H1 (cell line): Measurements from ENCODE around the gene TMEM140. TPM values are rescaled to one million over a fixed set of nuclear protein-coding genes. Genes with fewer than 3 reads are reported as not detected.

Experiments used
- CTCF ChIA-PET: fragments of 300-600 bp; sonication (Branson Sonifier 250); formaldehyde crosslinking; loops from one replicate; lab custom pipeline; 2021; ENCODE audit not compliant: partially characterized antibody; lab: Charles Lee
- POLR2A ChIA-PET: fragments of 300-600 bp; sonication (Branson Sonifier 250); formaldehyde crosslinking; loops from one replicate; lab custom pipeline; 2021; ENCODE audit warnings: inconsistent platforms; ENCODE audit not compliant: partially characterized antibody; lab: Charles Lee
- DNase-seq, 2 experiments: peaks; one replicate each; pipeline versions ENCODE4 v3.0.0 to v3.0.0-alpha.2; 2010 to 2022; ENCODE audit warnings: low spot score in 2 of 2, low read depth in 1 of 2, mixed read lengths in 1 of 2
- FAIRE-seq: peaks from 2 replicates; lab custom pipeline; 2011; peaks lifted over from hg19 to GRCh38; lab: Jason Lieb, UNC
- H2AFZ ChIP-seq: 2 replicates; pipeline ENCODE4 v1.8.1; 2012; ENCODE audit warnings: low read length, inconsistent platforms
- H2AK5ac ChIP-seq: 2 replicates; pipeline ENCODE4 v1.6.1; 2013; ENCODE audit warnings: low read depth, low read length
- H2BK120ac ChIP-seq: replicated peaks from 2 replicates; pipeline ENCODE3; 2013; ENCODE audit warnings: low read depth, low read length, inconsistent platforms
- H2BK12ac ChIP-seq: 2 replicates; pipeline ENCODE4 v1.6.1; 2013; ENCODE audit warnings: low read depth, low read length
- H2BK15ac ChIP-seq: 2 replicates; pipeline ENCODE4 v1.6.1; 2013; ENCODE audit warnings: low read length
- H2BK20ac ChIP-seq: 2 replicates; pipeline ENCODE4 v1.6.1; 2013; ENCODE audit warnings: low read length
- H2BK5ac ChIP-seq: 2 replicates; pipeline ENCODE4 v1.6.1; 2013; ENCODE audit warnings: low read depth, low read length
- H3K14ac ChIP-seq: 2 replicates; pipeline ENCODE4 v1.6.1; 2013; ENCODE audit warnings: inconsistent platforms; ENCODE audit not compliant: insufficient read length
- H3K18ac ChIP-seq: 2 replicates; pipeline ENCODE4 v1.6.1; 2013; ENCODE audit warnings: low read length; ENCODE audit errors: extremely low read depth
- H3K23ac ChIP-seq: 2 replicates; pipeline ENCODE4 v1.6.1; 2013; ENCODE audit warnings: inconsistent platforms; ENCODE audit not compliant: insufficient read length
- H3K23me2 ChIP-seq: 2 replicates; pipeline ENCODE4 v1.6.1; 2013; ENCODE audit warnings: low read depth, low read length
- H3K27ac ChIP-seq: 2 replicates; pipeline ENCODE4 v1.6.1; 2011; ENCODE audit warnings: low read depth, low read length, inconsistent platforms
- H3K27me3 ChIP-seq, 4 experiments: replicated peaks in 1 of 4; 1 replicate in 1 of 4; 2 replicates in 3 of 4; pipeline versions ENCODE4 v1.6.1 to v1.8.1; 2011 to 2013; ENCODE audit warnings: low read length in 3 of 4, mild to moderate bottlenecking in 3 of 4, inconsistent platforms in 2 of 4, mixed read lengths in 2 of 4, moderate library complexity in 1 of 4; ENCODE audit not compliant: control insufficient read depth in 3 of 4, insufficient read depth in 3 of 4; ENCODE audit errors: extremely low read depth in 1 of 4
- H3K36me3 ChIP-seq, 4 experiments: 2 replicates each; pipeline versions ENCODE4 v1.6.1 to v1.8.1; 2011 to 2013; ENCODE audit warnings: mild to moderate bottlenecking in 4 of 4, low read length in 3 of 4, moderate library complexity in 2 of 4, control low read depth in 1 of 4, inconsistent platforms in 1 of 4; ENCODE audit not compliant: insufficient read depth in 4 of 4, control insufficient read depth in 2 of 4
- H3K4ac ChIP-seq: replicated peaks from 2 replicates; pipeline ENCODE3; 2013; ENCODE audit warnings: low read length, low read depth, mixed read lengths, inconsistent platforms; ENCODE audit not compliant: insufficient read length
- H3K4me1 ChIP-seq, 4 experiments: replicated peaks in 1 of 4; 1 replicate in 1 of 4; 2 replicates in 3 of 4; pipeline versions ENCODE4 v1.6.1 to v1.8.1; 2011 to 2013; ENCODE audit warnings: low read length in 3 of 4, inconsistent platforms in 2 of 4, mixed read lengths in 1 of 4; ENCODE audit not compliant: insufficient read depth in 4 of 4, control insufficient read depth in 3 of 4
- H3K4me2 ChIP-seq, 2 experiments: 2 replicates each; pipeline versions ENCODE4 v1.6.1 to v1.8.1; 2011 to 2013; ENCODE audit warnings: low read depth in 2 of 2, low read length in 2 of 2, control low read depth in 1 of 2, inconsistent platforms in 1 of 2, mild to moderate bottlenecking in 1 of 2; ENCODE audit not compliant: insufficient read depth in 1 of 2
- H3K4me3 ChIP-seq, 4 experiments: fragments of 200-600, 300-600 bp in 1 of 4; sonication (generic), shearing (Covaris generic), sonication (Bioruptor Twin) in 1 of 4; 2 replicates each; pipeline versions ENCODE4 v1.5.1 to v1.8.1; 2011 to 2016; ENCODE audit warnings: low read length in 4 of 4, low read depth in 3 of 4, control low read depth in 2 of 4, inconsistent platforms in 2 of 4, mild to moderate bottlenecking in 2 of 4, mixed read lengths in 1 of 4, moderate library complexity in 1 of 4; ENCODE audit not compliant: insufficient read depth in 2 of 4; ENCODE audit errors: extremely low read depth in 1 of 4
- H3K56ac ChIP-seq: replicated peaks from 2 replicates; pipeline ENCODE3; 2013; ENCODE audit warnings: low read depth, mild to moderate bottlenecking, mixed read lengths, low read length, inconsistent platforms; ENCODE audit not compliant: insufficient read length
- H3K79me1 ChIP-seq: 2 replicates; pipeline ENCODE4 v1.6.1; 2013; ENCODE audit warnings: low read depth, low read length, control low read depth
- H3K79me2 ChIP-seq, 2 experiments: 2 replicates each; pipeline versions ENCODE4 v1.6.1 to v1.8.1; 2012 to 2013; ENCODE audit warnings: low read length in 2 of 2, mild to moderate bottlenecking in 2 of 2, inconsistent platforms in 1 of 2; ENCODE audit not compliant: insufficient read depth in 2 of 2, control insufficient read depth in 1 of 2
- H3K9ac ChIP-seq, 4 experiments: replicated peaks in 1 of 4; 1 replicate in 1 of 4; 2 replicates in 3 of 4; pipeline versions ENCODE4 v1.6.1 to v1.8.1; 2011 to 2013; ENCODE audit warnings: low read depth in 3 of 4, low read length in 3 of 4, control low read depth in 2 of 4, mild to moderate bottlenecking in 2 of 4, moderate library complexity in 2 of 4, inconsistent platforms in 1 of 4; ENCODE audit errors: extremely low read depth in 1 of 4
- H3K9me3 ChIP-seq, 2 experiments: 2 replicates each; pipeline versions ENCODE4 v1.6.1 to v1.8.1; 2012 to 2013; ENCODE audit warnings: mild to moderate bottlenecking in 2 of 2, moderate library complexity in 2 of 2, control low read depth in 1 of 2, inconsistent platforms in 1 of 2, low read depth in 1 of 2, low read length in 1 of 2, mixed read lengths in 1 of 2; ENCODE audit not compliant: insufficient read depth in 2 of 2
- H4K20me1 ChIP-seq, 2 experiments: replicated peaks in 1 of 2; 2 replicates each; pipeline versions ENCODE3 to v1.8.1; 2011 to 2013; ENCODE audit warnings: inconsistent platforms in 2 of 2, low read length in 2 of 2, mild to moderate bottlenecking in 1 of 2; ENCODE audit not compliant: insufficient read depth in 2 of 2, control insufficient read depth in 1 of 2
- H4K5ac ChIP-seq: 2 replicates; pipeline ENCODE4 v1.6.1; 2013; ENCODE audit warnings: low read length, low read depth, mixed read lengths, inconsistent platforms; ENCODE audit not compliant: insufficient read length
- H4K8ac ChIP-seq: 2 replicates; pipeline ENCODE4 v1.8.0; 2013; ENCODE audit warnings: mild to moderate bottlenecking, moderate library complexity, low read length, inconsistent platforms; ENCODE audit not compliant: insufficient read depth; ENCODE audit errors: extremely low read depth
- H4K91ac ChIP-seq: replicated peaks from 2 replicates; pipeline ENCODE3; 2013; ENCODE audit warnings: low read length, mixed read lengths, inconsistent platforms; ENCODE audit not compliant: insufficient read length
- ATF2 ChIP-seq: IDR thresholded peaks from 2 replicates; pipeline ENCODE4 v1.6.1; 2012; ENCODE audit warnings: low read length, inconsistent platforms
- BRCA1 ChIP-seq: IDR thresholded peaks from 2 replicates; pipeline ENCODE4 v1.6.1; 2012; ENCODE audit warnings: low read depth, low read length, improper control_type of control experiment
- CHD1 ChIP-seq: IDR thresholded peaks from 2 replicates; pipeline ENCODE4 v1.6.1; 2012; ENCODE audit warnings: low read depth, low read length, improper control_type of control experiment
- GABPA ChIP-seq: IDR thresholded peaks from 2 replicates; pipeline ENCODE4 v1.6.1; 2011; ENCODE audit warnings: mild to moderate bottlenecking, low read length, moderate library complexity, borderline replicate concordance; ENCODE audit not compliant: insufficient read depth
- POLR2AphosphoS5 ChIP-seq: IDR thresholded peaks from 2 replicates; pipeline ENCODE4 v1.6.1; 2011; ENCODE audit warnings: low read depth, low read length
- POU5F1 ChIP-seq: IDR thresholded peaks from 2 replicates; pipeline ENCODE4 v1.6.1; 2011; ENCODE audit warnings: low read depth, mild to moderate bottlenecking, low read length, moderate library complexity
- SAP30 ChIP-seq: fragments of 300-600 bp; sonication (generic); IDR thresholded peaks from 2 replicates; pipeline ENCODE4 v1.7.1; 2012; ENCODE audit warnings: low read length, moderate library complexity, mild to moderate bottlenecking, inconsistent platforms; ENCODE audit not compliant: insufficient read depth, insufficient replicate concordance
- TAF7 ChIP-seq: optimal IDR thresholded peaks from 2 replicates; pipeline ENCODE3; 2011; ENCODE audit warnings: low read depth, mild to moderate bottlenecking, inconsistent platforms, low read length, moderate library complexity, borderline replicate concordance
- USF2 ChIP-seq: IDR thresholded peaks from 2 replicates; pipeline ENCODE4 v1.6.1; 2011; ENCODE audit warnings: low read length, improper control_type of control experiment
- WGBS, 2 experiments: shearing (Covaris generic) in 1 of 2; methylation state at CpG; one replicate each; pipeline versions ENCODE4 v1.1.6 to v1.1.7; 2013 to 2015; ENCODE audit warnings: low lambda C conversion rate in 2 of 2, mixed read lengths in 2 of 2, inconsistent platforms in 1 of 2, low coverage in 1 of 2, missing lambda C conversion rate in 1 of 2; ENCODE audit not compliant: insufficient replicate concordance in 2 of 2, insufficient coverage in 1 of 2, insufficient read length in 1 of 2; ENCODE audit errors: extremely low coverage in 1 of 2, missing lambda C conversion rate in 1 of 2; 5-methylcytosine and 5-hydroxymethylcytosine counted together
- polyA plus RNA-seq, 7 experiments: library from polyadenylated mRNA; depleted of rRNA in 3 of 7; stranded (reverse) in 5 of 7; unstranded in 2 of 7; fragments of >200 nt in 5 of 7; fragments of 200-250 nt in 2 of 7; gene quantifications; 1 replicate in 5 of 7; 2 replicates in 1 of 7; 4 replicates in 1 of 7; pipeline versions ENCODE4 v1.2.1 to v1.2.3, GENCODE V29; 2011 to 2013; ENCODE audit warnings: missing spikeins in 2 of 7, mixed read lengths in 2 of 7
- total RNA-seq: library from RNA; stranded (reverse); fragmentation: NEBNext Ultra II Directional; extraction: Animal tissue kit (Norgen Biotek cat#: 25700); gene quantifications from 2 replicates; pipeline ENCODE4 v1.2.1, GENCODE V29; 2021

The TMEM140 gene
- total and polyA plus RNA-seq, 2 of the 8 experiments (the other 6 are each of a cell fraction or from before 2014, with no cell fraction given) = not detected

GRCh38 chr7:135143885-135144668 is 3.8 kb upstream of the TMEM140 start:
- Histone ChIP-seq H3K4me3 (no peak overlapping the region), H3K18ac (no peak overlapping the region), H3K36me3 (no peaks in the 10 kb centered on the region), H3K79me2 (no peaks in the 10 kb centered on the region), H3K23me2 (no peaks in the 10 kb centered on the region), H2BK12ac (no peak overlapping the region), H3K27me3 (no peaks in the 10 kb centered on the region), H3K27ac (no peak overlapping the region), H3K9me3 (no peaks in the 10 kb centered on the region), H3K4me1 (no peaks in the 10 kb centered on the region), H2BK20ac (no peak overlapping the region), H2AK5ac (no peak overlapping the region), H3K23ac (no peak overlapping the region), H3K9ac (no peak overlapping the region), H3K56ac (no peak overlapping the region), H4K20me1 (no peaks in the 10 kb centered on the region), H3K79me1 (no peaks in the 10 kb centered on the region), H4K91ac (no peak overlapping the region), H2BK120ac (no peak overlapping the region), H4K8ac (no peak overlapping the region), H2BK5ac (no peak overlapping the region), H3K4me2 (no peak overlapping the region), H2BK15ac (no peak overlapping the region), H4K5ac (no peak overlapping the region), H3K14ac (no peak overlapping the region), H3K4ac (no peak overlapping the region), H2AFZ (no peak overlapping the region)
- DNase-seq (no peak), FAIRE-seq (no peak)
- ChIA-PET CTCF (interaction anchor here (1.4 kb wide), 1 partner anchor 96 kb away, joined by 3 read pairs; no protein-coding TSS in a partner anchor), POLR2A (interaction anchor here (1.0 kb wide), 1 partner anchor 10 kb away, joined by 3 read pairs; no protein-coding TSS in a partner anchor)
- 91% methylated on average over 3 of the region's 3 CpGs; no CpG with 5 or more reads in 1 of the 2 experiments for WGBS, 2 experiments
- no peak for TF ChIP-seq GABPA
- no peak for TF ChIP-seq SAP30
- TF ChIP-seq TAF7 = no peak
- no peak for TF ChIP-seq ATF2
- no peak for TF ChIP-seq CHD1
- TF ChIP-seq USF2 = no peak
- no peak for TF ChIP-seq POLR2AphosphoS5
- TF ChIP-seq POU5F1 = no peak
- TF ChIP-seq BRCA1 = no peak
